C4-2B (cell line): ENCODE measurements around the gene SLC23A2.

Experiments used
- H3K27ac ChIP-seq: fragments of 450-650 bp; 2 replicates; pipeline ENCODE4 v1.5.1; 2017
- ZFX ChIP-seq: fragments of 450-650 bp; IDR thresholded peaks from 2 replicates; pipeline ENCODE4 v1.6.1; 2017
- TF ChIP-seq, protein P1 (sequence below): fragments of 450-650 bp; conservative IDR thresholded peaks from 2 replicates; pipeline ENCODE4 v1.5.1; 2017; ENCODE audit warnings: mild to moderate bottlenecking

SLC23A2 gene

DNA sequence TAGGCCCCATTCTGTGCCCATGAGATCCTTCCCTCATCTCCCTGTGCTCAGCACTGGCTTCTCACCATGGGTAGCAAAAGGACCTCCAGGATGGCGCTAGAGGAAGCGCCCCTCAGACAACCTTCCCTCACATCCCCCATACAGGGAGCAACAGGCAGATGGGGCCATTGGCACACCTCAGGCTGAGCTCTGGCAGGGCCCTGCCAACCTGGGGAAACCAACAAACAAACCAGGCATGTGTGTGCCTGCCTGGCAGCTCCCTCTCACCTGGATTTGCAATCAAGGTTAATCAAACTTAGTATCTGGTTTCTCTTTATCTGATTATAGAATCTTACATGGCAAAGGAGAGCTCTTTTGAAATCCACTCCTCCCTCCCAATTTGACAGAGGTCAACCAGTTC, 134.9 kb downstream of the SLC23A2 start:
- H3K27ac ChIP-seq, result no peak overlapping the region
- no peak for TF ChIP-seq ZFX
- TF ChIP-seq, protein P1, sequence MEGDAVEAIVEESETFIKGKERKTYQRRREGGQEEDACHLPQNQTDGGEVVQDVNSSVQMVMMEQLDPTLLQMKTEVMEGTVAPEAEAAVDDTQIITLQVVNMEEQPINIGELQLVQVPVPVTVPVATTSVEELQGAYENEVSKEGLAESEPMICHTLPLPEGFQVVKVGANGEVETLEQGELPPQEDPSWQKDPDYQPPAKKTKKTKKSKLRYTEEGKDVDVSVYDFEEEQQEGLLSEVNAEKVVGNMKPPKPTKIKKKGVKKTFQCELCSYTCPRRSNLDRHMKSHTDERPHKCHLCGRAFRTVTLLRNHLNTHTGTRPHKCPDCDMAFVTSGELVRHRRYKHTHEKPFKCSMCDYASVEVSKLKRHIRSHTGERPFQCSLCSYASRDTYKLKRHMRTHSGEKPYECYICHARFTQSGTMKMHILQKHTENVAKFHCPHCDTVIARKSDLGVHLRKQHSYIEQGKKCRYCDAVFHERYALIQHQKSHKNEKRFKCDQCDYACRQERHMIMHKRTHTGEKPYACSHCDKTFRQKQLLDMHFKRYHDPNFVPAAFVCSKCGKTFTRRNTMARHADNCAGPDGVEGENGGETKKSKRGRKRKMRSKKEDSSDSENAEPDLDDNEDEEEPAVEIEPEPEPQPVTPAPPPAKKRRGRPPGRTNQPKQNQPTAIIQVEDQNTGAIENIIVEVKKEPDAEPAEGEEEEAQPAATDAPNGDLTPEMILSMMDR, result no peak

DNA sequence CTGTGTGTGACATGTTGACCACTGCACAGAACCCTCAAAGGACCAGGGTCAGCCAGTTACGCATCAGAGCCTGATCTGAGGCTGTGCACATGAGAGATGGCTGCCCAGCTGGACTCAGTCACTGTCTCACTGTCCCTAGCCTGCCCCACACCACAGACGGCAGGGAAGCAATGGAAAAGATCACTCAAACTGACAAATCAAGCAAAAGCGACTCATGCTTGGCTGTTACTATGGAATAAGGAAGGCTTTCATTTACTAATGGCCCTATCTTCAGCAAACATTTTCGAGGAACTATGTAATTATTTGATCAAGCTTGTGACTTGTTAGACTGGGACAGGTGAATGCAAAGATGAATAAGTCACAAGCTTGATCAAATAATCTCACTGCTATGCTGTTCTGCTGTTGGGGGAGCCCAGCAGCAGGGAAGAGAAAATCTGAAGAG, 137.0 kb downstream of the SLC23A2 start:
- H3K27ac ChIP-seq, result 0 out of 2 replicates have a peak overlapping the region, but pooled peaks have one; percentile 4

DNA sequence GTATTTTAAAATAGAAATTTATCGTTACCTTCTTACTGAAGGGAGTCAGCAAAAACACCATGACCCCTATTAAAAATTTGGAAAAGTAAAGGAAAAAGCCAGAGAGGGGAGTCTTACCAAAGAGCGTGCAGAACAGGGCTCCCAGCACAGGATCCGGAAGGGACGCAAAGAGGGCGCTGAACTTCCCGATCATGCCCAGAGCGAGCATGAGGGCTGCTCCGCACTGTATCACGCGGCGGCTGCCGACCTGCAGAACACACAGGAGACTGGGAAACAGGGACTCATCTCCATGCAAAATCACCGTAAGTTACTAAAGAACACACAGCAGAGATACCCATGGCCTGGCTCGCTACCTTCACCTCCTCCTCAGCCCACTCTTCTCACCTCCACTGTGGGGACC, 138.6 kb downstream of the SLC23A2 start:
- TF ChIP-seq, protein P1, result no peak
- TF ChIP-seq ZFX, result no peak
- no peak overlapping the region for H3K27ac ChIP-seq

More for the DNA sequence above, 137.0 kb downstream of the SLC23A2 start:
- TF ChIP-seq, protein P1, result no peak
- no peak for TF ChIP-seq ZFX

DNA sequence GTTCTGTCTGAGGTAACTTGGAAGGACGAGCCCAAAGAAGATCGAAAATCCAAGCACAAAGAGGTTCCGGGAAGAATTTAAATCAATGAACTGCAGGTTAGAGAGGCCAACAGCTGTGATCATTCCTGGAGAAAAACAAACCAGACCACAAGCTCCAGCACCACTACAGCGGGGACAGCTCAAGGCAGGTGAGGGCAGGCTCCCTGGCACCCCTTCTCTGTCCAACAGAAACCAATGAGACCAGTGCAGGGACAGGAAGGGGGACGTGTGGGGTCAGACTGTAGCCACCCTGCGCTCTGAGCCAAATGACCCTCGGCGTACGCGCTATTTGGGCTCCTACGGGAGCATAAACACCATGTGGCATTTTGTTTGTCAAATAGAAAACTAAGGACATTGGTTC, 139.3 kb downstream of the SLC23A2 start:
- no peak overlapping the region for H3K27ac ChIP-seq
- TF ChIP-seq, protein P1, result no peak
- no peak for TF ChIP-seq ZFX

DNA sequence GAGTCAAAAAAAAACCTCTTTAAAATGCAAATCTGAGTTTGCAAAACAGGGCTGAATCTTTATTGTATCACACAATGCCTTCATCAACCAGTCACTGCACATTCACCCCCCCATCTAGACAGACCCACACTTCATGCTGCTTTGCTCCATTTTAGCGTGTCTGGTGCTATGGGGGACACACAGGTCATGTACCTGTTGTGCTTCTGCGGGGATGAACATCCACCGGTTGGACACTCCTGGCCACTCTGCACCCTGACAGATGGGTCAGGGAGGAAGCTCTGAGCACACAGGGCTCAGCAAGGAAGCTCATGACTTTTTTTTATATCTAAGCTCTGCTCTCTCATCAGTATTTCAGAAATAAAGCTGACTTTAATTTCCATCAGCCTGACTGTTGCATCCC, 143.3 kb downstream of the SLC23A2 start:
- H3K27ac ChIP-seq, result no peak overlapping the region
- TF ChIP-seq ZFX, result no peak
- TF ChIP-seq, protein P1, result no peak

DNA sequence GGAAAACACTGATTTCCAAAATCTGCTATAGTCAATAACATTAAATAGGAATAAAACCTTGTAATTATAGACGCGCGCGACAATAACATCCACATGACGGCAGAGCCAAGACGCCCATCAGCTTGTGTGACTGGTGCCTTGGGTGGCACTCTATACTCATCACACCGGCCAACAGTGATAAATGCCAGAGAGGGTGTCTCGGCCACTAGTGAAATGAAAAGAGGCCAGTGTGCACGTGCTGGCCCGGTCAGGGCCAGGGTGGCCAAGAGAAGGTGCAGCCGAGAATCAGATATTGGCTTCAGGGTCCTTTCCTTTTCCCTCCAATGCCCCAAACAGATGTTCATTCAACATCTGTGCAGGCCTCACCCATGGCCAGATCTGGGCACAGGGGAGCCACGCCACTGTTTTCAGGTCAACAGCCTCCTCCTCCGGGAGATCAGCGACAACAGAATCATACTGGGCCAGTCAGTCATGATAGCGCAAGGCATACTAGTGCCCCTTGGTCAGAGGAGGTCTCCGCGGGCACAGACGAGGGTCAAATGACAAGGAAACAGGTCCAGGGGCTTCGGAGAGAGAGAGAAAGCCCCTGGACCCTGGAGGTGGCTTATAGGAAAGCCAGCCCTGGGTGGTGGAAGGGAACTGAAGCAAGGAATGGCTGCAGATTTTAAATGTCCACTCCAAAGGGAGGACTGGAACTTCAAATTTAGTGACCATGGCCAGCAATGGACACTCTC, 145.1 kb downstream of the SLC23A2 start:
- no peak overlapping the region for H3K27ac ChIP-seq
- TF ChIP-seq ZFX, result no peak
- TF ChIP-seq, protein P1, result no peak

DNA sequence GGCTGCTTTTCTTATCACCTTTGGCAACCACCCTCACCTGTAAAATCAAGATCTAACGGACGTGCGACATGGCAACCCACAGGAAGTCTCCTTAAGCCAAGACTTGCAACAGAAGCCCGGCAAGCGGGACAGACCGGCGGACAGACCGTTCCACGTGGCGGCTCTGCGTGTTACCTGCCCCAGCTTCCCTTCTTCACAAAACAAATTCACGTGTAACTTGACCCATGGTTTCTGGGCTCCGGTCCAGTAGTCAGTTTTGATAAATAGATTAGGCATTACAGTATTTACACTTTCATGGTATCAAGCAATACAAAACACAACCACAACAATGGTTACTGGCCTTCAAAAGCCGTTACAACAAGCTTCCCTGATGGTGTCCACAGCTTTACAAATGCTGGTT, 145.8 kb downstream of the SLC23A2 start:
- H3K27ac ChIP-seq, result peak overlapping the region; percentile 15
- TF ChIP-seq, protein P1, result no peak
- TF ChIP-seq ZFX, result no peak
